ENCODE results near the gene ZSCAN22.
"Not testable (repeated sequence)": the region's sequence is repeated elsewhere in the genome, so short reads cannot be mapped to it uniquely, and the experiment has no call there.

Gene ZSCAN22

DNA sequence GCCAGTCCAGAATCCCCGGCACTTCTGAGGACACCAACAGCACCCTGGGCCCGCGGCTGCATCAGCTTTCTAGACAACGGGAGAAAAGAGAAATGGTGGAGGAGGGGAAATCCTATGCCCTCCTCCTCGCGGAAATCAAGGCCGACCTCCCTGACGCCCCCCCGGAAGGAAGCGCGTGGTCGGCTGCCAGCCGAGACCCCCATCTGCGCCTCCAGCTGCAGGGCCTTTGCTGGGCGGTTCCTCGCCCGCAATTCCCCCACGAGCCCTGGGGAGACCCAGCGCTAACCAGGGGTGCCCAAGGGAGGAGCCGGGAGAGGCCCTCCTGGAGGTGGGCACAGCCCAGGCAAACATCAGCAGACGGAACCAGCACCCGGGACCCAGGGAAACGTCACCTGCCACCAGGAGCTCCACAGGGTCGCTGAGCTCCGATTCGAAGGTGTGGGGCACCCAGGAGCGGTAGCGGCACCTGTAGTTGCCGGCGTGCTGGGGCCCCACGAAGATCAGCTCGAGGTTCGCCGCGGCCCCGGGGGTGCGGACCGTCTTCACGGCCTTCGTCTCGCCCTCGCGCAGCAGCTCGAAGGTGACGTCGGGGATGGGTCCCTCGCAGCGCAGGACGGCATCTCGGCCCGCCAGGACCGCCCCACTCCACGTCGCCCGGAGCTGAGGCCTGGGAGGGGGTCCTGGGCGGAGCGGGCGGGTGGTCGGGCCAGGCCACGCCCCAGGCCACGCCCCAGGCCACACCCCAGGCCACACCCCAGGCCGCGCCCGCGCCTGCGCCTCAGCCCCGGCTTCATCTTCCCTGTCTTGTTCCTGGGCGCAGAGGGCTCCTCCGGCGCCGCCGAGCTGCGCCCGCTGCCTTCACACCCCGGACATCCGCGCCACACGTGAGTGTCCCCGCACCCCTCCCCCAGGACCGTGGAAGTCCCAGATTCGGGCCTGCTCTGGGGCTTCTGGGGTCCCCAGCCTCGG lies 20.5 kb downstream of the ZSCAN22 start:
- TF ChIP-seq, protein P1, sequence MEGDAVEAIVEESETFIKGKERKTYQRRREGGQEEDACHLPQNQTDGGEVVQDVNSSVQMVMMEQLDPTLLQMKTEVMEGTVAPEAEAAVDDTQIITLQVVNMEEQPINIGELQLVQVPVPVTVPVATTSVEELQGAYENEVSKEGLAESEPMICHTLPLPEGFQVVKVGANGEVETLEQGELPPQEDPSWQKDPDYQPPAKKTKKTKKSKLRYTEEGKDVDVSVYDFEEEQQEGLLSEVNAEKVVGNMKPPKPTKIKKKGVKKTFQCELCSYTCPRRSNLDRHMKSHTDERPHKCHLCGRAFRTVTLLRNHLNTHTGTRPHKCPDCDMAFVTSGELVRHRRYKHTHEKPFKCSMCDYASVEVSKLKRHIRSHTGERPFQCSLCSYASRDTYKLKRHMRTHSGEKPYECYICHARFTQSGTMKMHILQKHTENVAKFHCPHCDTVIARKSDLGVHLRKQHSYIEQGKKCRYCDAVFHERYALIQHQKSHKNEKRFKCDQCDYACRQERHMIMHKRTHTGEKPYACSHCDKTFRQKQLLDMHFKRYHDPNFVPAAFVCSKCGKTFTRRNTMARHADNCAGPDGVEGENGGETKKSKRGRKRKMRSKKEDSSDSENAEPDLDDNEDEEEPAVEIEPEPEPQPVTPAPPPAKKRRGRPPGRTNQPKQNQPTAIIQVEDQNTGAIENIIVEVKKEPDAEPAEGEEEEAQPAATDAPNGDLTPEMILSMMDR (IDR thresholded peaks at IDR 0.05; ENCODE audit: low read depth, low read length) = no peak
- peak; percentile 44 for DNase-seq (ENCODE audit: extremely low read depth, low read depth)

DNA sequence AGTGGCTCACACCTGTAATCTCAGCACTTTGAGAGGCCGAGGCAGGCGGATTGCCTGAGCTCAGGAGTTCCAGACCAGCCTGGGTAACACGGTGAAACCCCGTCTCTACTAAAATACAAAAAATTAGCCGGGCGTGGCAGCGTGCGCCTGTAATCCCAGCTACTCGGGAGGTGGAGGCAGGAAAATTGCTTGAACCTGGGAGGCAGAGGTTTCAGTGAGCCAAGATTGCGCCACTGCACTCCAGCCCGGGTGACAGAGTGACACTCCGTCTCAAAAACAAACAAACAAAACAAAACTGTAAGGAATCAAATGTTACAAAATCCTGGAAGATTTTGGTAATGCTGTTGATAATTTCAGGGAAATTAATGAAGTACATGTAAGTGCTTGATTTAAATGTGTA lies 21.3 kb downstream of the ZSCAN22 start:
- DNase-seq (ENCODE audit: extremely low read depth, low read depth) = not testable (repeated sequence)

DNA sequence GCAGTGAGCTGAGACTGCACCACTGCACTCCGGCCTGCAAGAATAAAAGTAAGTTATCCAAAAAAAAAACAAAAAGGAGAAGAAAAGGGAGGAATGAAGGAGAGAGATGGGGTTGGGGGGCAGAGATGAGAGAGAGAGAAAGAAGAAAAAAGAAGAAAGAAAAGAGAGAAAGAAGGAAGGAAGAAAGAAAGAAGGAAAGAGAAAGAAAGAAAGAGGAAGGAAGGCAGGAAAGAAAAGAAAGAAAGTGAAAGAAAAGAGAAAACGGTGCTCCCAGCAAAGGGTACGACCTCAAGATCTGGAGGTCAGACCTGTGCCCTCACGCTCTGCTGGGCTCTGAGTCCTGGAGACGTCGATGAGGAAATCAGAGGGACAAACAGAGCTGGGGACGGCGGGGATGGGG lies 22.8 kb downstream of the ZSCAN22 start:
- TF ChIP-seq, protein P1 (IDR thresholded peaks at IDR 0.05; ENCODE audit: low read depth, low read length) = no peak
- no peak for DNase-seq (ENCODE audit: extremely low read depth, low read depth)

DNA sequence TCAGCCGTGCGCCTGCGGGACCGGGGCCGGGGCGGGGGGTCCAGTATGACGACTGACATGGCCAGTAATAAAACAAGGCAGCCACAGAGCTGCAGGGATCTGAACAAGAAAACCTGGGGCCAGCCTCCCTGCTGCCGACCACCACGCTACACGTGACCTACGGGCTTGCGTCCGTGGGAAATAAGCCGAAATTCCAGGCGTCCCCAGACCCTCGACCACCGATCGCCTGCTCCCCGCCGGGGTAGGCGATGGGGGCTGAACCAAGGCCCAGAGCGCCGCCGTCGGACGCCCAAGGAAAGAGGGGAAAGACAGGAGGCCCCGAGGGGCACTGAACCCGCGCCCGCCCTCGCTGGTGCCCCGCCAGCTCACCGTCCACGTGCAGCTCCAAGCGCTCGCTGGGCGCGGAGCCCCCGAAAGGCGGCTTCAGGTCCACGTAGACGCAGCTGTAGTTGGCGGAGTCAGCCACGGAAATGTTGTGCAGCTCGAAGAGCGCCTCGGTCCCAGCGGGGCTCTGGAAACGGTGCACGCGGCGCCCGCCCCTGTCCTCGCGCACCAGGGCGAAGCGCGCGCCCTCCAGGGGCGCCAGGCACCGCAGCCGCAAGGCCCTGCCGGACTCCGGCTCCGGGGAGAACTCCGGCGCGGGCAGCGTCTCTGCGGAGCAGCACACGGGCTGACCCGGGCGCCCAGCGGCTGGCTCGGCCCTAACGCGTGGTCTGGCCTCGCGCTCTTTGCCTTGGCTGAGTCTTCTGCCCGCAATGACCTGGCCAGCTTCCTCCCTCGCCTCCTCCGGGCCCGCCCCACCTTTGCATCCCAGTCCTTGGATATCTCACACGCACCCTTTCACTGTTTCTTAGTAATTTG lies 23.4 kb downstream of the ZSCAN22 start:
- TF ChIP-seq, protein P1 (IDR thresholded peaks at IDR 0.05; ENCODE audit: low read depth, low read length) = no peak
- DNase-seq (ENCODE audit: extremely low read depth, low read depth) = no peak

DNA sequence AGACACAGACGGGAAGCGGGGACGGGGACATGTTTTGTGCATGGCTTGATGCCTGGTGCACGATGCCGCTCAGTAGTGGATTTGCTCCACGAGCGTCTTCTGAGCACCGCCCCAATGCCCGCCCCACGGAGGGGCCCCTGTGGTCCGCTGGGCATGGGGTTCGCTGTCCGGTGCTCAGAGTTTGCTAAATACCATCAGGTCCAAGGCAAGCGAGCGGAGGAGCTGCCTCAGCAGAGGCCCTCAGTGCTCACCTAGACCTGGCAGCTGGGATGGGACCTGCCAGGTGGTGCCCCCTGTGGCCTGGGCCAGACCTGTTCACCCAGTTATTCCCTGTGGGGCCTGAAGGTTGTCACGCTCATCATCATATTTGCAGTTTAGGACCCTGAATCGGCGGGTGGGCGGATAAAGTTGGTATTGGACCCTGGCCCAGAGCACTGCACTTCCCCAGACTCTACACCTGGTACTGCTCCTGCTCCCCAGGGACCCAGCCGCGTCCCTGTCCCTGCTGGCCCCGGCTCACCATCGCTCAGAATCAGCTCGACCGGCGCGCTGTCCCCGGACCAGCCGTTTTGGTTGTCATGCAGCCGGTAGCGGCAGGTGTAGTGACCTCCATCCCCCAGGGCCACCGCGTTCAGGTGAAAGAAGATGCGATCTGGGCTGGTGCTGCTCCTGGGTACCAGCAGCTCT lies 24.2 kb downstream of the ZSCAN22 start:
- TF ChIP-seq, protein P1 (IDR thresholded peaks at IDR 0.05; ENCODE audit: low read depth, low read length) = no peak
- no peak for DNase-seq (ENCODE audit: extremely low read depth, low read depth)

DNA sequence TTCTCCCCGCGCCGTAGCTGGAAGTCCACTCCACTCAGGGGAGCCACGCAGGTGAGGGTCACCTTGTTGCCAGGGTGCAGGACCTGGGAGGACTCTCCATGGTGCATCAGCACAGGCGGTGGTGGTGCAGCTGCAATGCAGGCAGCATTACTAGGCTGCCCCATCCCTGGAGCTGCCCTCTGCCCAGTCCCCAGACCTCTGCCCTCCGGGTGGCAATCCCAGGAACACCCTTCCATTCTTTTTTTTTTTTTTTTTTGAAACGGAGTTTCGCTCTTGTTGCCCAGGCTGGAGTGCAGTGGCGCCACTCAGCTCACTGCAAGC lies 24.7 kb downstream of the ZSCAN22 start:
- TF ChIP-seq, protein P1 (IDR thresholded peaks at IDR 0.05; ENCODE audit: low read depth, low read length) = no peak
- no peak for DNase-seq (ENCODE audit: extremely low read depth, low read depth)

DNA sequence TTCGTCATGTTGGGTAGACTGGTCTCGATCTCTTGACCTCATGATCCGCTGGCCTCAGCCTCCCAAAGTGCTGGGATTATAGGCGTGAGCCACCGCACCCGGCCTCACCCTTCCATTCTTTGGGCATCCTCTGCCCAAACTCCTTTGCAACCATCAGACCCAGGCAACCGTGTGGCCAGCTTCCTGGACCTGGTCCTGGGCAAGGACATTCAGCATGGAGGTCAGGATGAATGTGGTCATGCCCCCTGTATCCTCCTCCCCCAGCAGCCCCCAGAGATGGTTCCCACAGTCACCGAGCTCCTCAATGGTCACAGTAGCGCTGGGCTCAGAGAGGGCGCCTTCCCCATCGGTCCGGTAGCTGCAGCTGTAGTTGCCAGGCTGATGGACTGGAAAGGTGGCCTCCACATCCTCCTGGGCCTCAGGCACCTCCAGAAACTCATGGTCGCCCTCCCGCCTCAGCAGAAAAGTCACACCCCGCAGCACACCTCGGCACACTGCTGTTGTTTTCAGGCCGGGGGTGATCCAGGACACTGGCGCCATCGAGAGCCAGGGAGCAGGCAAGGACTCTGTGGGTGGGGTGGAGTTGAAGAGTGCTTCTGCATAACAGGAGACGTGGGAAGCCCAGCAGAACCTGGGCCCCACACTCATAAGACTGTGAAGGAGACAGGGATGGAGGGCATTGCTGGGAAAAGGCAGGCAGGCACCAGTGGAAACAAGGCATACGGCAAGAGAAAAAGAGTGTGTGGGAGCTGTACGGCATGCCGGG lies 25.4 kb downstream of the ZSCAN22 start:
- TF ChIP-seq, protein P1 (IDR thresholded peaks at IDR 0.05; ENCODE audit: low read depth, low read length) = no peak

More for the DNA sequence above, 25.4 kb downstream of the ZSCAN22 start:
- no peak for DNase-seq (ENCODE audit: extremely low read depth, low read depth)

Data from AG09319 (cell line).